Right cardiac atrium (tissue), 5 donors: ENCODE results near the gene WNT10A. TPM values are rescaled to one million over a fixed set of nuclear protein-coding genes. Genes with fewer than 3 reads are reported as not detected.

Experiments
- ATAC-seq, 2 donors: fragments of 200-7000 bp; cut with Tn5 transposase; one replicate each; pipeline versions ENCODE4 v1.8.0 to v1.9.1; 2020; ENCODE audit warnings: moderate library complexity in 2 of 2, mild to moderate bottlenecking in 1 of 2
- DNase-seq, 3 donors: peaks; one replicate each; pipeline ENCODE4 v3.0.0-alpha.2; 2020
- H3K27ac ChIP-seq: one replicate; pipeline ENCODE4 v1.5.1; 2013; ENCODE audit warnings: mild to moderate bottlenecking, low read length, control low read depth, moderate library complexity
- H3K27me3 ChIP-seq: one replicate; pipeline ENCODE4 v1.6.1; 2013; ENCODE audit not compliant: control insufficient read depth, insufficient read depth
- H3K4me1 ChIP-seq: one replicate; pipeline ENCODE4 v1.6.1; 2013; ENCODE audit warnings: low read length; ENCODE audit not compliant: control insufficient read depth, insufficient read depth
- H3K4me3 ChIP-seq: one replicate; pipeline ENCODE4 v1.5.1; 2013; ENCODE audit warnings: low read length, control low read depth
- H3K9me3 ChIP-seq: one replicate; pipeline ENCODE4 v1.6.1; 2013; ENCODE audit warnings: low read length; ENCODE audit not compliant: control insufficient read depth
- WGBS: extraction: QIAGEN DNeasy Blood & Tissue Kit; methylation state at CpG from one replicate; pipeline ENCODE4 v1.1.7; 2013; 5-methylcytosine and 5-hydroxymethylcytosine counted together
- intact Hi-C, 4 donors: fragments of 100-400 bp; cut with DNase I; formaldehyde crosslinking; loops; one replicate each; pipeline versions ENCODE4 v1.11.0 to v1.14.0; 2022 to 2023
- polyA plus RNA-seq: library from polyadenylated mRNA; stranded (reverse); fragments of 200-250 nt; gene quantifications from one replicate; pipeline ENCODE4 v1.2.3, GENCODE V29; 2013
- total RNA-seq, 4 donors: library from RNA; stranded (reverse); fragmentation: NEBNext Ultra II Directional; extraction: Animal tissue kit (Norgen Biotek cat#: 25700); gene quantifications; one replicate each; pipeline ENCODE4 v1.2.1, GENCODE V29; 2021
- donor health status: healthy with polysubstance abuse.
- donor health status: DM: no; HTN: yes; CAD: no.
- donor health status: DM: no; HTN: no; CAD: no.
- donor health status: DM: no; HTN: yes; CAD: no; lungs with severe emphysema.
- donor health status: DM: yes; HTN: yes; CAD: no.

Gene WNT10A
- total and polyA plus RNA-seq, 5 donors, result not detected

DNA sequence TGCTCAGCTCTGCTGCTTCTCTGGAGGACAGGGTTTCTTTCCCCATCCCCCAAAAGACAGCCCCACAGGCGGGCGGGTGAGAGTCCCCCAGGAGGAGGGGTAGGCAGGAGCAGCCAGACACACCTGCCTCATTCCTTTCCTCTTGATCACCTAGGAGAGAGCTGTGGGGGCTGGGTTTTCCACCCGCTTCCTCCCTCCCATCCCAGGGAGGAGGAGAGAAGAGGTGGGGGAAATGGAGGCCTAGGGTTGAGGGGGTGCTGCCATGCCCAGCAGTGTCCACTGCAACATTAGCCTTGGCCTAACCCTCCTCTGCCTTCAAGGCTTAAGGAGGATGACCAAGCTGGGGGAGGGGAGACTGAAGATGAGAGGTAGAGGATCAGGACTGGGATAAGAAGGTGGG is 14.7 kb downstream of the WNT10A start:
- intact Hi-C loops, result no loop called here
- no peak for ATAC-seq
- H3K4me1 ChIP-seq, result peaks cover 4% of the 10 kb centered on the region
- H3K9me3 ChIP-seq, result no peaks in the 10 kb centered on the region
- no peak overlapping the region for H3K27ac ChIP-seq
- no peak overlapping the region for H3K4me3 ChIP-seq
- WGBS, result 48% methylated on average over 3 of the region's 3 CpGs
- no peak for DNase-seq
- H3K27me3 ChIP-seq, result no peaks in the 10 kb centered on the region

DNA sequence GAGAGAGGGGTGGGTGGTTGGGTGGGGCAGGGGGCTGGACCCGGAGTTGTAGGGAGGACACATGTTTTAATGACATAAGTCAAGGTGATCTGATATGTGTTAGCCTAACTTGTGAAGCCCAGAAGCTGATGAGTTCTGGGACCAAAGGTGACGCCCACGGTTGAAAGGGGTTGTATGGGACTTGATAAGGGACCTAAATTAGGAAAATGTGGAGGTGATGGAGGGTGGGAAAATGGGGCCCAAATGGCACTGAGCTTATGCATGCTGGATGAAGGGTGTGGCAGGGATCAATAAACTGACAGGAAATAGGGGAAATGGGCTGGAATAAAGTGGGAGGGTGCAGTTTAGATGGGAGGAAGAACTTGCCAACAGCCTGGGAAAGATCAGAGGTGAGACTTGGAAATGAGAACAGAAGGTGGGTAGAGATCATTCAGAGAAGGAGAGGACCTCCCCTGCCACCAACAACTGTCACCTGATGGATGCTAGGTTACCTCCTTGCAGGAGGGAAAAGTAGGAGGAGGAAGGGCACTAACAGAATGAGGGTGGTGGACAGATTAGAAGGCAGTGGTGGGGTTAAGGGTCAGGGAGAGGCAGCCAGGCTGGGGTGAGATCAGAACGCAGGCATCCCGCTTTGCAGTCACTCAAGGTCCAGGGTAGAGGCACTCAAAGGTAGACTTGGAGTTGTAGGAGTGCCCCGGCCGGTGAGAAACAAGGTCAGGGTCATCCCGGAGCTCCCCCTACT is 15.3 kb downstream of the WNT10A start:
- intact Hi-C loops, result no loop called here
- no peak for DNase-seq

DNA sequence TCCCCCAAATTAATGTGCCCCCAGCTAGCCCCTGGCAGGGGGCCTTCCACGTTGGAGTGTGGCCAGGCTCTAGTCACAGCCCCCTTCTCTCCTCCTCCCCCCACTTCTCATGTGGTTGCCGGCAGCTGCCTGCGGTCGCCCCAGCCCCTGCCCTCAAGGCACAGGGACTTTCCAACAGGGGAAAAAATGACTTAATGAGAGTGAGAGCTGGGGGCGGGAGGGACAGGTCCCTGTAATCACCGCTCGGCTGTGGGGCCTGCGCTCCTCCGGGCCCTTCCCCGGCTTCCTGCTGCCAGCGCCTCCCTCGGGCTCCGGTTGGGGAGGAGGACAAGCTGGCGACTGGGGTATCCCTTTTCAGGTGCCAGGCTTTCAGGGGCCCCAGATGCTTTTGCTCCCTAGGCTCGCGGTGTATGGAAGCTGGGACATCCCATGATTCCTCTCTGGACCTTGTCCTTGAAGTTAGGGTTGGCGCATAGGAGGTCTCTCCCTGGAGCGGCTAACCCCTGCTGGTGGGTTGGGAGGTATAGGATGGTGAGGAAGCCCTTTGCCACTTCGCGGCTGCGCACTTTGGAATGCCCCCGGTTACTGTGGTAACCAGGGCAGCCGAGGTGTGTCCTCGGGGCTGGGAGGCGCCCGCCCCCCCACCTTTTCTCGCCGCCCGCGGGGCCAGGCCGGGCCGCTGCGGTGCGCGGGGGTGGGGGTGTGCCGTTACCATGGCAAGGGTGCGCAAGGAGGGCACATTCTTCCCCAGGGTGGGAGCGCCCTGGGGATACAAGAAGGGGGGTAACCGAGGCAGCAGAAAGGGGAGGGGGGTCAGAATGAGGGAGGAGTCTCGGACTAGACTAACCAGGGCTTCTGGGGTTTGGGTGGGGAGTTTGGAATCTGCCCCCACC is 16.1 kb downstream of the WNT10A start:
- H3K27me3 ChIP-seq, result no peaks in the 10 kb centered on the region
- H3K4me3 ChIP-seq, result no peak overlapping the region
- no peak overlapping the region for H3K27ac ChIP-seq
- intact Hi-C loops, result no loop called here
- ATAC-seq (no peak), DNase-seq (peak in 1 of 3 donors; percentile 63)
- peaks cover 4% of the 10 kb centered on the region for H3K4me1 ChIP-seq
- no peaks in the 10 kb centered on the region for H3K9me3 ChIP-seq
- 2% methylated on average over 40 of the region's 40 CpGs for WGBS

More for the DNA sequence above, 15.3 kb downstream of the WNT10A start:
- 36% methylated on average over 8 of the region's 8 CpGs for WGBS
- H3K27ac ChIP-seq, result no peak overlapping the region
- H3K27me3 ChIP-seq, result no peaks in the 10 kb centered on the region
- H3K4me3 ChIP-seq, result no peak overlapping the region
- peaks cover 4% of the 10 kb centered on the region for H3K4me1 ChIP-seq
- H3K9me3 ChIP-seq, result no peaks in the 10 kb centered on the region
- no peak for ATAC-seq

DNA sequence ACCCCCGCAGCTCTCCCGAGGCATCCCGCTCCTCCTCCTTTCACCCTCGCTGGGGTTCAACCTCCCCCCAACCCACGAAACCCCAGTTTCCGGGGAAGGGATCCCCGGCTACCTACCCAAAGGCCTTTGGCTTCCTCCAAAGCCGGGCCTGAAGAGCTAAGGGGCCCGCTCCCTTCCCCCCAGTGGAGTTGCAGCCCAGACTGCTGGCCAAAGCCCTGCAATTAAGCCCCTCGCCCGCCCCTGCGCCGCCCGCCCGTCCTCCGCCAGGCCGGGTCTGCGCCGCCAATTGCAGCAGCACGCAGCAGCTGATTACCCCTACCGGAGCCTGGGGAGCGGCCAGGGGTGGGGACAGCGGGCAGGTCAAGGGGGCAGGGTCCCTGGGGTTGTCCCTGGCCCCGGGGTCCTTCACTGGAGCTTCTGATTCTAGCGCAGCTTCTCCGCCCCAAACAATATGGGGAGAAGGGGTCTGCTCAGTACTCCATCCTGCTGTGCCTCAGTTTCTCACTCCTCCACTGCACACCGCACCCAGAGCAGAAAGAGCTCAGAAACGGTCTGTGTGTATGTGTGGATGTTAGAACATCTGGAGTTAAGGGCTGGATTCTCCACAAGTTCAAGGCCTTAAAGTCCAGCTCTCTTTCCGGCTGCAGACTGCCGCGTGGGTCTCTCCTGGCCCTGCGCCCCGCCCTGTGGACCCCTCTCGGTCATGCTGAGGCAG is 16.9 kb downstream of the WNT10A start:
- Histone ChIP-seq H3K27me3 (no peaks in the 10 kb centered on the region), H3K9me3 (no peaks in the 10 kb centered on the region), H3K4me3 (no peak overlapping the region), H3K4me1 (peaks cover 4% of the 10 kb centered on the region), H3K27ac (no peak overlapping the region)
- ATAC-seq (no peak), DNase-seq (peak in 1 of 3 donors; percentile 62)
- intact Hi-C loops, result no loop called here
- WGBS, result 7% methylated on average over 34 of the region's 34 CpGs

DNA sequence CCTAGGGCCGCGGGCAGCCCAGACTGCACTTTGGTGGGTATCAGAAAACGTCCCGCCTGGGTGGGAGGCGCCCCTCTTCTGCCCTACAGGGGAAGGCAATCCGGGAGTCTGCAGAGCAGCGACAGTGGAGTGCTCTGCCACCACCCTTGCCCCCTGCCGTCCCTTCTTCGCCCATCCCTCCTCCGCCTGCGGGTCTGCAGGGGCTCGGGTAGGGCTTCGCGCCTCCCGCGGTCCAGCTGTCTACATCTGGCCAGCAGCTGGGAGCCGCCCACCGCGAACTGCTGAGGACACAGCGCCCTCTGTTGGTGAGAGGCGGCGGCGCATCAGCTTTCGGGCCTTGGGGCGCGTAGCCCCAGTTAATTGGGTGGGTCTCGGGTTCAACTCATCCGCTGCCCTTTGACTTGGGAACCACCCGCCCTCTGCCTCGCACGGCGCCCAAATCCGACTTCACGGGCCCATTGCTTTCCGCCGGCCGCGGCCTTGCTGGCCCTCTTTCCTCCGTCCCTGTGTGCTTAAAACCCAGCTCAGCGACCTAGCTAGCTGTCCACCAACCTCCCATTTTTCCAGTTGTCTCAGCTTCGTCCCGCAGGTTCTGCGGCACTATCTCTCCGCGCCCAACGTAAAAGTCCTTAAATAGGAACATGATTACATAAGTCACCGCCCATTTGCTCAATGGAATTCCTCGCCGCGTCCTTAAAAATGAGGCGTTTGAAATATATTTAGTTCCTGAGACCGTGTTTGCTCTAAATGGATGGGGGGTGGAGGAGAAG is 17.6 kb downstream of the WNT10A start:
- DNase-seq (peak; percentile 75 to 91 (median 89)), ATAC-seq (peak; percentile 76 to 81)
- WGBS, result 2% methylated on average over 52 of the region's 52 CpGs
- no peak overlapping the region for H3K27ac ChIP-seq
- H3K4me1 ChIP-seq, result peaks cover under 1% of the 10 kb centered on the region
- no peak overlapping the region for H3K4me3 ChIP-seq
- no peaks in the 10 kb centered on the region for H3K27me3 ChIP-seq
- H3K9me3 ChIP-seq, result no peaks in the 10 kb centered on the region
- intact Hi-C loops, result no loop called here

DNA sequence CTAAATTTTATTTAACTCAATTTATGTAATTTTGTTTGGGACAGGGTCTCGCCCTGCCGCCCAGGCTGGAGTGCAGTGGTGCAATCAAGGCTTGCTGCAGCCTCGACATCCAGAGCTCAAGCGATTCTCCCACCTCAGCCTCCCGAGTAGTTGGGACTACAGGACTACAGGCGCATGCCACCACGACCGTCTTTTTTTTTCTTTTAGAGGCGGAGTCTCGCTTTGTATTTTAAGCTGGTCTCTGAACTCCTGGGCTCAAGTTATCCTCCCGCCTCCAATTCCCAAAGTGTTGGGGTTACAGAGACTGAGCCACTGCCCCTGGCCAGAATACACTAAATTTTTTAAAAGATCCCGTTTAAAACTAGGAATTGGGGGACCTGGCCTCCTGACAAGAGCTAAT is 18.5 kb downstream of the WNT10A start:
- Histone ChIP-seq H3K27me3 (no peaks in the 10 kb centered on the region), H3K4me1 (no peaks in the 10 kb centered on the region), H3K4me3 (no peak overlapping the region), H3K27ac (no peak overlapping the region), H3K9me3 (no peaks in the 10 kb centered on the region)
- WGBS, result 29% methylated on average over 12 of the region's 12 CpGs
- DNase-seq (no peak), ATAC-seq (no peak)
- intact Hi-C loops, result no loop called here

DNA sequence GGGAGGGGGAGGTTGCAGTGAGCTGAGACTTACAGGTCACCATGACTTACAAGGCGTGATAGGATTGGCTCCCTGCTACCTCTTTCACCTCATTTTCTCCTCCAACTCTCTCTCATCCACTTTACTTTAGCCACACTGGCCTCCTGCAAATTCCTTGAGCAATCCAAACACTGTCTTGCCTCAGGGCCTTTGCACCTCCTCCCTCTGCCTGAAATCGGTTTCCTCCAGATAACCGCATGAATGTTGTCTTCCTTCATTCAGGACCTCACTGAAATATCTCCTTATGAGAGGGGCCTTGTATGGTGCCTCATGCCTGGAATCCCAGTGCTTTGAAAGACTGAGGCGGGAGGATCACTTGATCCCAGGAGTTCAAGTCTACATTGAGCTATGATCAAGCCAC is 21.8 kb downstream of the WNT10A start:
- 89% methylated on average over 4 of the region's 4 CpGs for WGBS
- H3K4me3 ChIP-seq, result no peak overlapping the region
- intact Hi-C loops, result no loop called here

DNA sequence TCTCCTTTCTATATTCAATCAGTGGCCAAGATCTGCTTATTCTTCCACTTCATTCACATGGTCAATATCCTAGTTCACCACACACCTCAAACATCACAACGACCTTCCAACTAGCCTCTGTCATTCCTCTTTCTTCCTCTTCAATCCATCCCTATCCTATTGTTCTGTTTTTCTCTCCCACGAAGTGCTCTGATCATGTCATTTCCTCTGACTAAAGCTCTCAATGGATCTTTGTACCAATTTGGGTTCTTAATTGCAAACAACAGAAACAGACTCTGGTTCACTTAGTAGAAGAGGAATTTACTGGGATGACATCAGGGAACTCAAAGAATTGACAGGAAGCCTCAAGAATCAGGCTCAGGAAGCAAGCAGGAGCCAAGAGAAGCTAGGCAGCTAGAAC is 23.5 kb downstream of the WNT10A start:
- H3K27ac ChIP-seq, result no peak overlapping the region
- intact Hi-C loops, result no loop called here

More for the DNA sequence above, 21.8 kb downstream of the WNT10A start:
- Histone ChIP-seq H3K27ac (no peak overlapping the region), H3K27me3 (no peaks in the 10 kb centered on the region), H3K9me3 (no peaks in the 10 kb centered on the region), H3K4me1 (no peaks in the 10 kb centered on the region)
- DNase-seq, result no peak
- no peak for ATAC-seq

DNA sequence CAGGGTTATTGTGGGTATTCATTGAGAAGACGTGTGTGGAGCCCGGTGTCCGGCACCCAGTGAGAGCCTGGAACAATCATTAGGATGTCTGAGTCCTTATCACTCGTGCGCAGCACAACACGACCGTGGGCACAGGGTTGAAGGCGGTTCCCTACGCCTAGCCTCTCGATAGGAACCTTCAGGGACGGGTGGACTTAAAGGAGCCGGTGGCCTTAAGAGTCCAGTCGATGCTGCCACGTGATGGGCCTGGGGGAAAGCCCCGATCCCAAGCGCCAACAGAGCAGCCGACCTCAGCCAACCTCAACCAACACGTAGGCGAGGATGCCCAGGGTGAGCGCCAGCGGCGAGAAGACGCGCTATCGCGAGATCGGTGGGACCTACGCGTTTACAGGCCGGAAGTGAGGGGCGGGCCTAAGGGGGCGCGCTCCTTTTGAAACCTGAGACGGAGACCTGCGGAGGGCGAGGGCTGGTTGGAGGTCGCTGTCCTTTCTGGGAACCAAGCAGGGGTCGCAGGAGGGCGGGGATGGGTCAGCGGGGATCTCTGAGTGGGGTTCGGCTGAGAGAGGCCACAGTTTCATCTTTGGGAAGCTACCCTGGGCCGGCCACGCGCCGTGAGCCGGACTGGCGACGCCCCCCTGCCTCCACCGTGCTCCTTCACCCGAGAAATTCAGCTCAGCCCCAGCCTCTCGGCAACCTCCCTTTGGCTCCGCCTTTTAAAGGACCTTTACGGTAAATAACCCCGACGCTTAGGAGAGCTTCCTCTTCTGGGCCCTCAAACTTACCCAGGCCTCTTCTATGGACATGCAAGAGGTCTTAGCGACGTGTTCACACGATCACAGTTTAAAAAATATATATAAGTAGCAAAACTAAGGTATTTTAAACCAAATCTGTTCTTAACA is 28.3 kb downstream of the WNT10A start:
- ATAC-seq (peak; percentile 97 to 98), DNase-seq (peak; percentile 93 to 96 (median 96))
- Histone ChIP-seq H3K9me3 (no peaks in the 10 kb centered on the region), H3K27me3 (no peaks in the 10 kb centered on the region), H3K4me1 (no peaks in the 10 kb centered on the region), H3K27ac (no peak overlapping the region), H3K4me3 (peak overlapping the region; percentile 64)
- 3% methylated on average over 58 of the region's 58 CpGs for WGBS
- intact Hi-C loops, result no loop called here

More for the DNA sequence above, 23.5 kb downstream of the WNT10A start:
- ATAC-seq (no peak), DNase-seq (no peak)
- H3K4me3 ChIP-seq, result no peak overlapping the region
- no peaks in the 10 kb centered on the region for H3K27me3 ChIP-seq
- WGBS, result 23% methylated on average over 2 of the region's 2 CpGs
- no peaks in the 10 kb centered on the region for H3K4me1 ChIP-seq
- no peaks in the 10 kb centered on the region for H3K9me3 ChIP-seq

DNA sequence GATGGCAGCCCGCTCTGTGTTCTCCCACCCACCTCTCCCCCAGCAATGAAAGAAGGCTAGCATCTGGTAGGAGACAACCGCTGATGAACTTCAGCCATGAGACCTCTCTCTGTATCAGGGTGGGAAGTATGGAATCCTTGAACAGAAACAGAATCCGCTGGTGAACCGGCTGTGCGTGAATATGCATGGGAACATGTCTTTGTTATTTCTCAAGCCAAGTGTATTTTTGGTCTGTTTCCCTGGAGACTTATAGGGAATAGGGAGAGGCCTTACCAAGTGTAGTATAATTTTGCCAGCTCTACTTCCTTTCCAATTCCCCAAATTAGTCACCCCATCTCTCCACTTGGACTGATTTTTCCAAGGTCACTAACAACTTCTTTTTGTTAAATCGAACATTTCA is 30.1 kb downstream of the WNT10A start:
- Histone ChIP-seq H3K4me3 (no peak overlapping the region), H3K9me3 (no peaks in the 10 kb centered on the region), H3K27ac (no peak overlapping the region), H3K27me3 (no peaks in the 10 kb centered on the region), H3K4me1 (no peaks in the 10 kb centered on the region)
- no peak for ATAC-seq
- intact Hi-C loops, result no loop called here
- WGBS, result 84% methylated on average over 6 of the region's 6 CpGs
- no peak for DNase-seq
